ENCODE results near the gene FBXO45. TPM values are rescaled to one million over a fixed set of nuclear protein-coding genes. Genes with fewer than 3 reads are reported as not detected.

Gene FBXO45
- total and polyA plus RNA-seq, 4 donors = 3.7 to 10.2 (median 5.9) TPM

GRCh38 chr3:196620684-196621083 is 52.2 kb downstream of the FBXO45 start:
- TF ChIP-seq, protein P1, sequence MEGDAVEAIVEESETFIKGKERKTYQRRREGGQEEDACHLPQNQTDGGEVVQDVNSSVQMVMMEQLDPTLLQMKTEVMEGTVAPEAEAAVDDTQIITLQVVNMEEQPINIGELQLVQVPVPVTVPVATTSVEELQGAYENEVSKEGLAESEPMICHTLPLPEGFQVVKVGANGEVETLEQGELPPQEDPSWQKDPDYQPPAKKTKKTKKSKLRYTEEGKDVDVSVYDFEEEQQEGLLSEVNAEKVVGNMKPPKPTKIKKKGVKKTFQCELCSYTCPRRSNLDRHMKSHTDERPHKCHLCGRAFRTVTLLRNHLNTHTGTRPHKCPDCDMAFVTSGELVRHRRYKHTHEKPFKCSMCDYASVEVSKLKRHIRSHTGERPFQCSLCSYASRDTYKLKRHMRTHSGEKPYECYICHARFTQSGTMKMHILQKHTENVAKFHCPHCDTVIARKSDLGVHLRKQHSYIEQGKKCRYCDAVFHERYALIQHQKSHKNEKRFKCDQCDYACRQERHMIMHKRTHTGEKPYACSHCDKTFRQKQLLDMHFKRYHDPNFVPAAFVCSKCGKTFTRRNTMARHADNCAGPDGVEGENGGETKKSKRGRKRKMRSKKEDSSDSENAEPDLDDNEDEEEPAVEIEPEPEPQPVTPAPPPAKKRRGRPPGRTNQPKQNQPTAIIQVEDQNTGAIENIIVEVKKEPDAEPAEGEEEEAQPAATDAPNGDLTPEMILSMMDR (IDR thresholded peaks at IDR 0.05; ENCODE audit: control extremely low read depth, extremely low read depth) = no peak
- Histone ChIP-seq H3K4me1 (ENCODE audit: control insufficient read depth in 5 of 5, insufficient read depth in 5 of 5, low read length in 5 of 5) (peaks cover 0 to 8% (median 0%) of the 10 kb centered on the region in 5 donors), H3K36me3 (ENCODE audit: control insufficient read depth in 4 of 4, insufficient read depth in 4 of 4, low read length in 4 of 4) (no peaks in the 10 kb centered on the region), H3K4me3 (no peak overlapping the region), H3K9me3 (ENCODE audit: control insufficient read depth in 4 of 4, insufficient read depth in 3 of 4, low read length in 3 of 4) (no peaks in the 10 kb centered on the region), H3K27me3 (ENCODE audit: control insufficient read depth in 3 of 3, insufficient read depth in 3 of 3, low read length in 2 of 3) (no peaks in the 10 kb centered on the region), H3K9ac (ENCODE audit: insufficient read depth in 1 of 2, low read length in 2 of 2) (no peak overlapping the region), H3K27ac (ENCODE audit: low read depth in 1 of 2, low read length in 1 of 2) (no peak overlapping the region)
- DNase-seq (no peak), ATAC-seq (ENCODE audit: insufficient read depth, low FRiP score) (no peak)
- 61 to 64% methylated on average over 2 of the region's 2 CpGs for WGBS, 2 donors

- H3K27ac ChIP-seq (ENCODE audit: low read depth in 1 of 2, low read length in 1 of 2) = no peak overlapping the region
- 43 to 75% methylated on average over 10 of the region's 10 CpGs for WGBS, 2 donors
- no peak for ATAC-seq (ENCODE audit: insufficient read depth, low FRiP score)
Observed at GRCh38 chr3:196621611-196622010, 53.2 kb downstream of the FBXO45 start.

GRCh38 chr3:196624067-196624790 is 55.8 kb downstream of the FBXO45 start:
- Histone ChIP-seq H3K9me3 (ENCODE audit: control insufficient read depth in 4 of 4, insufficient read depth in 3 of 4, low read length in 3 of 4) (no peaks in the 10 kb centered on the region), H3K4me3 (no peak overlapping the region), H3K36me3 (ENCODE audit: control insufficient read depth in 4 of 4, insufficient read depth in 4 of 4, low read length in 4 of 4) (no peaks in the 10 kb centered on the region), H3K27me3 (ENCODE audit: control insufficient read depth in 3 of 3, insufficient read depth in 3 of 3, low read length in 2 of 3) (no peaks in the 10 kb centered on the region), H3K9ac (ENCODE audit: insufficient read depth in 1 of 2, low read length in 2 of 2) (no peak overlapping the region), H3K4me1 (ENCODE audit: control insufficient read depth in 5 of 5, insufficient read depth in 5 of 5, low read length in 5 of 5) (peaks cover 0 to 8% (median 0%) of the 10 kb centered on the region in 5 donors), H3K27ac (ENCODE audit: low read depth in 1 of 2, low read length in 1 of 2) (peak overlapping the region in 1 of 2 donors; percentile 74)
- DNase-seq = no peak
- ATAC-seq (ENCODE audit: insufficient read depth, low FRiP score) = no peak
- 36 to 60% methylated on average over 12 of the region's 12 CpGs for WGBS, 2 donors
- TF ChIP-seq, protein P1 (IDR thresholded peaks at IDR 0.05; ENCODE audit: control extremely low read depth, extremely low read depth) = no peak

More at GRCh38 chr3:196621611-196622010, 53.2 kb downstream of the FBXO45 start:
- no peak overlapping the region for H3K9ac ChIP-seq (ENCODE audit: insufficient read depth in 1 of 2, low read length in 2 of 2)
- no peak for DNase-seq
- H3K4me1 ChIP-seq (ENCODE audit: control insufficient read depth in 5 of 5, insufficient read depth in 5 of 5, low read length in 5 of 5) = peaks cover 0 to 8% (median 0%) of the 10 kb centered on the region in 5 donors
- no peaks in the 10 kb centered on the region for H3K36me3 ChIP-seq (ENCODE audit: control insufficient read depth in 4 of 4, insufficient read depth in 4 of 4, low read length in 4 of 4)
- no peak overlapping the region for H3K4me3 ChIP-seq
- no peaks in the 10 kb centered on the region for H3K27me3 ChIP-seq (ENCODE audit: control insufficient read depth in 3 of 3, insufficient read depth in 3 of 3, low read length in 2 of 3)
- TF ChIP-seq, protein P1 (IDR thresholded peaks at IDR 0.05; ENCODE audit: control extremely low read depth, extremely low read depth) = no peak
- H3K9me3 ChIP-seq (ENCODE audit: control insufficient read depth in 4 of 4, insufficient read depth in 3 of 4, low read length in 3 of 4) = no peaks in the 10 kb centered on the region

Data from lung (tissue), 12 donors.